ENCODE results near the gene TRMT11.
"Not testable (repeated sequence)": the region's sequence is repeated elsewhere in the genome, so short reads cannot be mapped to it uniquely, and the experiment has no call there.

The TRMT11 gene

DNA sequence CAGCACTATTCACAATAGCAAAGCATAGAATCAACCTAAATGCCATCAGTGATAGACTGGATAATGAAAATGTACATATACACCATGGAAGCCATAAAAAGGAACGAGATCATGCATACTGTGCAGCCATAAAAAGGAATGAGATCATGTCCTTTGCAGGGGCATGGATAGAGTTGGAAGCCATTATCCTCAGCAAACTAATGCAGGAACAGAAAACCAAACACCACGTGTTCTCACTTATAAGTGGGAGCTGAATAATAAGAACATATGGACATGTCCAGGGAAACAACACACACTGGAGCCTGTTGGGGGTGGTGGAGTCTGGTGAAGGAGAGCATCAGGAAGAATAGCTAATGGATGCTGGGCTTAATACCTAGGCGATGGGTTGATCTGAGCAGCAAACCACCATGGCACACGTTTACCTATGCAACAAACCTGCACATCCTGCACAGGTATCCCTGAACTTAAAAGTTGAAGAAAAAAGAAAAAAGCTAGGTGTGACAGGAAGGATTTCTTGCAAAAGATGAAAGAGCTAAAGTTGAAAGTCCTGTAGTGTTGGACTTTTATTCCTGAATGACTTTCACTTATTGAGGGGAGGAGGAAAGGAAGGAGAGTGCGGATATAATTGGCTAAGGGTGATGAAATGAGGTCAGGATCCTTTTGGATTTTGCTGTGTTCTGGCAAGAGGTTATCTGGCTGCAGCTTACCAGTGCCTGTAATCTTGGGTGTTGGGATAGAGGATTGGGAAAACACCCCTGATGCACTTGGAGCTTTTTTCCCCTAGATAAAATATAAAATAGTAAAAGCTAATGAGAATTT lies 8.5 kb downstream of the TRMT11 start:
- DNase-seq: no peak

DNA sequence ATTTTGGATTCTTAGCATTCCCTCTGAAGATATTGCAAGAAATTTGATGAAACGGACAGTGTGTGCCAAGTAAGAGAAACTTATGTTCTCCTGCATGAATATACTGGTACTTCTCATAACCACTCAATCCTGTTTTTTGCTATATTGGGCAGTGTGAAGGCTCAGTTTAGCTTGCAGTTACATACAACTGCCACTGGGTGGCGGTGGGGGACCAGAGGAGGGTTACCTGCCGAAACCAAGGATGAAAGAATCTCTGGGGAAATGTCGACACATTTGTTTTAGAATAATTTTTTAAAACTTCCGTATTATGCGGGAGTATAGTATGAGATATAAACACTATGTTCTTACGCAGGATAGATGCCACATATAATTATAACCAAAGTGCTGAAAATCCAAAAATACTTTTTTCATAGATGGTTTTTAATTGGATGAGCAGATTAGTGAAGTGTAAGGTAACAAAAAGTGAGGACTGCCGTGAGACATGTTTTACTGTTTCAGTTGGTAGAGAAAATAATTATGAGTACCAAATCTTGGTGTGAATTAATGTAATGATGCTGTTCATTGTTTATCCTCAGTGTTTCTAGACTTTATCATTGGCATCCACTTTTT lies 9.7 kb downstream of the TRMT11 start:
- DNase-seq: peak; percentile 65

DNA sequence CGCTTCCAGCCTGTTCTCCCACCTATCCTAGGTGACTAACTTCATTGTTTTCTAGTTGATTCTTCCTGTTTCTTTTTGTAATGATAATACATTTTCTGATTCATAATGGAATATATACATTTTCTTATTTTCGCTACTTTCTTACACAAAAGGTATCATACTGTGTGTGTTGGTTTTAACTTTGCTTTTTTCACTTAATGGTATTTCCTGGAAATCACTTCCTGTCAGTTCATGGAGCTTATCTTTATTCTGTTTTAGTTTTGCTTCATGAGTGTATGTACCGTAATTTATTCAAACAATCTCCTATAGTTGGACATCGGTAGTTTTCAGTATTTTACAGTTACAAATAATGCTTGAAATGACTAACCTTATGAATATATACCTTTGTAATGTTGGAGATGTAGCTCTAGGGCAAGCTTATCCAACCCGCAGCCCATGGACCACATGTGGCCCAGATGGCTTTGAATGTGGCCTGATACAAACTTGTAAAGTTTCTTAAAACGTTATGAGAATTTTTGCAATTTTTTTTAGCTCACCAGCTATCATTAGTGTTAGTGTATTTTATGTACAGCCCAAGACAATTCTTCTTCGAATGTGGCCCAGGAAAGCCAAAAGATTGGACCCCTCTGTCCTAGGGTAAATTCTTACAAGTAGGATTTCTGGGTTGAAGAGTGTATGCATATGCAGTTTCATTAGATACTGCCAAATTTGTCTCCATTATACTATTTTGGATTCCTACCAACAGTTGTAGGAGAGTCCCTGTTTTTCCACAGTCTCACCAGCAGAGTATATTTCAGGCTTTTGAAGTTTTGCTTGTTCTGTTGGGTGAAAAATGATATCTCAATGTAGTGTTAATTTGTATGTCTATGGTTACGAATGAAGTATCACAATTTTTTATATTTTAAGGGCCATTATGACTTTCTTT lies 16.7 kb downstream of the TRMT11 start:
- DNase-seq: no peak

DNA sequence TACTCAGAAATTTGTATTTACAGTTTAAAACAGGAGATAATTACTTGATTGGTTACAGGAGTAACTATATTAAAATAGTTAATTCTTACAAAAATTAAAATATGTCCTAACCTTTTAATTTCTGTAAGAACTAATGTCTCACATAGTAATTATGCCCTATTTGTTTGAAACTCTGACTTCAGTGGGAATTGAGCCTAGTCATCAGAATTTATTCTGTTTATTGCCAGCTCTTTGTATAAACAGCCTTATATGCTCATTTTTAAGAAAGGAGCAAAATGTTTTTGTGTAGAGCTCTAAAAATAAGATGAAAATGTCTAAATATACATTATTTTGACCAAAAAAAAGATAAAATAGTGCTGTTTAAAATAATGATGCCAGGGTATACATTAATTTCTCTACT lies 21.5 kb downstream of the TRMT11 start:
- no peak for DNase-seq

DNA sequence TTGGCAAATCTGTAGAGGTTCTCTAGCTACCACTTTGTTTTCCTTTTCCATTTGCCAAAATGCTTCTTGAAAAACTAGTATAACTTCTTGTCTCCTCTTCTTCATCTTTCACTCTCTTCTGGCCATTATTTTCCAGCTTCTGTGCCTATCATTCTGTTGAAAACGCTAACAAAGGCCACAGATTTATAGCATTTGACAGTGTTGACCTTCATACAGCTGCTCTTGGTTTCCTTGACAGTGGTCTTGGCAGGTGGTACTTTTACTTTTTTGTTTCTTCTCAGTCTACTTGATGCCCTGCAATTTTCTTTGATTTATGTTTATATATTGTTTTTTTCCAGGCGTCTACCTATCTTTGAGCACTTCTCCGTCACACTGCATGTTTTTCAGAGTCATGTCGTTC lies 23.7 kb downstream of the TRMT11 start:
- no peak for DNase-seq

DNA sequence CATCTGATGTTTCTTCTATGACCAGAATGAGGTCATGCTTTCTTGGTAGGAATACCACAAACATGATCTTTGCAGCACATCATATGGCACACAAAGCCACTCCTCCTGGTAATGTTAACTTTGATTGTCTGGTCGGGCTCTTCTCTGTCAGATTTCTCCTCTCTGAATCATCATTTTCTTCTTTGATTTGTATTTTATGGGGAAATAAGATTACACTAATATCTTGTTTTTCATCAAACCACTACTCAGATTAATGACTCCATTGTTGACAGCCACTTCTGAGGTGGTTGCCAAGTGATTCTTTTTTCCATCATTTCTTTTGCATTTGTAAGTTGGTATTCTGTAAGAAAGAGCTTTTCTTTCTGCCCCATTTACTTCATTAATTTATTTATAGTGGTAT lies 29.5 kb downstream of the TRMT11 start:
- DNase-seq: no peak

DNA sequence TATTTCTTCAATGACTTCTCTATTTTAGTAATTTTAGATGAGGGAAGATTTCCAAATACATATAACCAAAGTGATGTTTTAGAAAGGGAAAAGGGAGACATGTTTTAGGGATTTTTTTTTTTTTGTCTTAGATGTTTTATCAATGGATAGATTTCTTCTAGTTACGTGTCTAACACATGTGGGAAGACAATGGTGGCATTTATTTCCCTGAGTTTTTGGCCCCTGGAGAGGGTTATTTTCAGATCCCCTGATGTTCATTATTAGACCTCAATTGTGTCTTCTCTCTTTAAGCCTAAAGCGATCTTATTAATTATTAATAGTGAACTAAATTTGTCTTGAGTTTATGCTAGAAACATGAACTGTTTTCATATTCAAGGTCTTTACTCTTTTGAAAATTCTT lies 30.3 kb downstream of the TRMT11 start:
- DNase-seq: no peak

DNA sequence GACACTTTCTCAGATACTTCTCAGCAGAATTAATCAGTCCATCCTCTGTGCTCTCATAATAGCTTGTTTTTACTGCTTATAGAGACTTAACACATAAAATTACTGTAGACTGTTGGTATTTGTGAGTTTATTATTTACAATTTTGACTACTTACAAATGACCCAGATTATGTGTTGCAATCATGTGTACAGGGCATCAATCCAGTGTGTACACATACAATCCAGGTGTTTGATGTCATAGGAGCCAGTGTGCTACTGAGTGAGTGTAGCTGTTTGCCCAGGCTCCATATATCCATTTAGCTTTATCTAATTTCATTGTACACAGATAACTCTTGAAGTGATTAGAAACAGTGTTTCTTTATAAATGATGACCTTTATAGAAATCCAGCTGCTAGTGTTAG lies 31.3 kb downstream of the TRMT11 start:
- no peak for DNase-seq

DNA sequence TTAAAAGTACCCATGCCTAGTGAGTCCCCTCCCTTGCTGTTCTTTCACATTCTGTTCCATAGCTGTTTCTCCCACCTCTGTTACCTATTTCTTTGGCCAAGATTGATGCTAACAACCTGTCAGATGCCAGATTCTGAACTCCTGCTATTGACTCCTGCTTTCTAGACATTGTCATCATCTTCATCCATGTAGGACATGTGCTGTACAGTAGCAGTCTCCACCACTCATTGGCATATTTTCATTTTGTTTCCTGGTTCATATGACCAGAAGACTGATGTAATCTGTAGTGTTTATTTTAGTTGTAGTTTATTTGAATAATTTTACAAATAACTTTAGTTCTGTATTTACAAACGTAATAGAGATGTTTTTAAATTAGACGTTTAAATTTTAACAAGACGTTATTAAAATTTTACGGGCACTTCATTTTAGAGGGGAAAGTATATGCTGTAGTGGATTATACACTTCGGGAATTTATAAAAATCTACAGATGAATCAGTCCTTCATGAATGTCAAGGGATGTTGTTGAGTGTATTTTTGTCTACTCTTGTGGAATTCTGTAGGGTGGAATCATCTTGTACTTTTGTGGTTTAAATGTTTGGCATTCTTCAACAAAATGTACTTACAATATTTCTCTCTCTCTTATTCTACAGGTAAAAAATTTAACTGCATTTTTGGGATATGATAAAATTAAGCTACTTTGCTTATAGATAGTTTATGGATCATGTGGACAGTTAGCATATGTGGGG lies 34.1 kb downstream of the TRMT11 start:
- DNase-seq: no peak

DNA sequence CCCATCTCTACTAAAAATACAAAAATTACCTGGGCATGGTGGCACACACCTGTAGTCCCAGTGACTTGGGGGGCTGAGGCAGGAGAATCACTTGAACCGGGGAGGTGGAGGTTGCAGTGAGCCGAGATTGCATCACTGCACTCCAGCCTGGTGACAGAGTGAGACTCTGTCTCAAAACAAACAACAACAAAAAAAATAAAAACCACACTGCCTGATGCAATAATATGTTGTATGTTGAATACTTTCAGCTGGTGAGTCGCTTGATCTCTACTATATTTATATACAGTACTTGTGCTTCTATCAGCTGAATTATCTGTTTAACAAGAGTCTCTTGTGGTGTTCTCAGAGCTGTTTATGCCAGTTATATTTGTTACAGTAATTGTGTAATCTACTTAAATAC lies 37.1 kb downstream of the TRMT11 start:
- DNase-seq: not testable (repeated sequence)

DNA sequence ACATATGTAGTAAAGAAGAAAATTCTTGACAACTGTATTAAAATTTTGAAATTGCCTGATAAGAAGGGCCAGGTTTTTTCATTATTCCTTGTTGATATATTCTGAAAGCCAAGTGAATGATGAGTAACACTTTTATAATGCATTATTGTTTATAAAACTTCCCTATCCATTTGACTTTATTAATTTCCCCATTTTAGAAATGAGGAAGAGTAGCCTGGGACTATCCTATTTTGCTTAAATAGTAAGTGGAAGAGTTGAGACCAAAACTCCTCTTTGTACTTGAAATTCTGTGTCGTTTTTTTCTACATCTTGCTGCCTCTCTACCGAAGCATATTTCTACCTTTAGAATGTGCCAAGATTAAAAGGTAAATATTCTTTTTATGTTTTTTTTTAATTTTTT lies 39.7 kb downstream of the TRMT11 start:
- no peak for DNase-seq

DNA sequence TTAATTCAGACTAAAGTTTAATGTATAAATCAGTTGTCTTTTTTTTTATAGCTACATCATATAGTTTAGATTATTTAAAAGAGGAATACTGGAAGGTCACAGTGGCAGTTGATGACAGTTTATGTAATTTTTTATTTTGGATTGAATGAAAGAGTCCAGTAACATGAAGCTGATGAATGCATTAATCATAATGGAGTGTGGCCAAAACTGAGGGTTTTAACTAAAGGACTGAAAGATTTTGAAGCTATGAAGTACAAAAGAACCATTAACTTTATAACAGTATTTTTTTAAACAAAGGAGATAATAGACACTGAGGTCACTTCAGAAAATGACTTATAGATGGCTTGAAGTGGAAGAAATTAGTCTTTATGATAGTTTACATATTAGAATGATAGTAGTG lies 41.3 kb downstream of the TRMT11 start:
- no peak for DNase-seq

DNA sequence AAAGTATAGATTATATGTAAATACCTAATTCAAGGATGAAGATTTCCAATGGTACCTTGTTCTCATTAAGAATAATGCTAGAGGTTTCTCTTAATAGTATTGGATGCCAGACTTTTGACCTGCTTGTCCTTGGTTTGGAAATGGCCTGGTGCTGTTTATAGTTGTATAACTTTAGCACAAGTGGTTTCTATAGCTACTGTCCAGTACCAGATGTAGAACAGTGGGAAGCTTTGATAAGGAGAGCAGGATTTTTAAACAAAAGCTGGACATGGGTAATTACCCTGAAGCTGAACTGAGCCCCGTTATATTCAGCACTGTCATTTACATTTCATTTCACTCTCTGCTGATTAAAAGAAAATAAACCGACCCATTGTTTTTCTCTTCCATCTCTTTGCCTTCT lies 43.7 kb downstream of the TRMT11 start:
- no peak for DNase-seq

DNA sequence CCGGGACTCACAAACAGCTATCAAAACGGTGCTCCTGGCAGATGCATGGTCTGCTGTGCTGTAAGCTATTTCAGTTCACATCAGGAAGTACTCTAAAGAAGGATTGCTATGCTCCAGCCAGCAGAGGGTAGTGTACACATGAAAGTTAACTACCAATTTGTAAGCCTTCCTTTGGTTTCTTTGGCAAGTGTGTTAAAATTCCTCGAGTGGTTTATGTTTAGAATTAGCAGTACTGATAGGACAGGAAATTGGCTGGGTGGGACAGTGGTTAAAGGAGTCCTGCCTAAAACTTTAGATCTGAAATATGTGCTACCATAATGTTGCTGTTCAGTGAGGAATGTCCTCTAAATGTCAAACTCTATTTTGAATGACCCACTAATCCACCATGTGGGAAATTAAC lies 47.4 kb downstream of the TRMT11 start:
- no peak for DNase-seq

DNA sequence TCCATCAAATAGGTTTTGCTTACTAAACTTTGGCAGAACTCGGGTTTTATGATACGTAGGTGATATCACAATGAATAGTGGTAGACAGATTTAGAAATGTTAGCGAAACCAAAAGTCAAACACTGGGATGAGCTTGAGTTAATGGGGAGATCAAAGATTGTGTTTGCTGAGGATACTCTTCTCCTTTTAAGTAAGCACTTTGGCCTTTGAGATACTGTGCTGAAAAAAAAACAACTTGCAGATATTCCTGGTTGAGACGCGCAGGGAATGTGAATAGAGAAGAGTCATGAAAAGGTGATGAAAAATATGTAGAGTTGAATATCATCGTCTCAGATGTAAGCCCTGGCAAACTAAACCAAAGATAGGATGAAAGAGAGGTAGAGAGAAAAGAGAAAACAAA lies 48.3 kb downstream of the TRMT11 start:
- DNase-seq: no peak

DNA sequence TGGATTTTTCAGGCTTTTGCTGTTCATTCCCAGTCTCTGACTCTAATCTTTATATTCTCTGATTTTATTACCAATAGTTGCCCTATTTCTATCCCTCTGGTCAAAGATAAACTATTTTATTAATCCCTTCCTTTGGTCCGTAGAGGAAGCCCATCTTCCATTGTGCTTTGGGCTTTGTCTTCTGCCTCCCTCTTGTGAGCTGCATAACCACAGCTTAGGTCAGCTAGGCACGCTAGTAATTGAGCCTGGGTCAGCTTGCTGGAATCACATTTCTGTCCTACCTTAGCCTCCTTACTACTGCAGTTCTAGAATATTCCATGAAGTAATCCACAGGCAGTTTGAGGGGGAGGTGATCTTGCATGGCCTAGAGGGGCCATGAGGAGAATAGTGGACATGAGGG lies 49.4 kb downstream of the TRMT11 start:
- no peak for DNase-seq

DNA sequence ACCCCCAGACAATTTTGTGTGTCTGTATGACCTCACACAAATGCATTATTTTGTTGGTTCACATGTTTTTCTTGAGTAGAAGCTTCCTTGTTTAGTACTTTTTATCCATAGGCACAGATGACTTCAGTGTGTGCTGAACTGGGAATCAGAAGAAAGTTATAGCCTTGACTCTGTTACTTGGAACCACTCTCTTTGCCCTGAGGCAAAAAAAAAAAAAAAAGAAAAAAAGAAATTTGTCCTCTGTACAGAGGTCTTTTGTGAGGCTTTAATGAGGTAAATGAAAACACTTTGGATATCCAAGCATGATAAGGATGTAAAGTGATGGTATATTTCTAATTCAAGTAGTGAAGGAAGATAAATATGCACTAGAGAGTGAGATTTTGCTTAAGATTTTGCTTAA lies 51.9 kb downstream of the TRMT11 start:
- no peak for DNase-seq

DNA sequence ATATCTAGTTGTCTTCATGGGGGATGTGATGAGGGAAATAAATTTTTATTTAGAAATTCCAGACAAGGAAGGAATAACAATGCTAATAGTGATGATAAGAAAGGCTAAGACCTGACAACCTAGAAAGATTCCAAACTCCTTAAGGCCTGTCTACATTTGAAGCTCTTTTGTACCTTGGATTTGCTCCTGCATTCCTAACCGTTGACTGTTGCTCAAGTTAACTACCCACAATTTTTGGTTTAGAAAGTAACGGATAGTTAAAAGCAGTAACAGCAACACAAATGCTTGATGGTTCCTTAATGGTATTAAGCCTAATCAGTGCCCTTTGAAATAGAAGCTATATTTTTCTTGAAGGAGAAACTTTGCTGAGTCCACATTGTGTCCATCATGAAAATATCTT lies 52.9 kb downstream of the TRMT11 start:
- DNase-seq: no peak

DNA sequence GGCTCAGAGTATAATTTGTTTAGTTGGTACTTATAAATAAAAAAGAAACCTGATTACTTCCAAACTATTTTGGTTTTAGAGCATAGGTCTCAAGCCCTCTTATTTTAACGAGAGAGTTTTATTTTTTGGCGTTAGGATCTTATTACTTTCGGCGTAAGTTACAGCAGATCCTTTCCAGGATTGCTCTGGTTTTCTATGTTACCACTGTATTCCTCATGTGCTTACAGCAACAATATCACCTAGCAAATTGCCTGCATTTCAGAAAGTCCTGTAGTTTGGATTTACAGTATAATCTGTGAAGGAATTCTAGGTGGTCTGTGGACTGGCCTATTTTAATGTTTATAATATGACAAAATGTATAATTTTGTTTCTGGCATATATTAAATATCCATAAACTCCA lies 54.1 kb downstream of the TRMT11 start:
- DNase-seq: no peak

DNA sequence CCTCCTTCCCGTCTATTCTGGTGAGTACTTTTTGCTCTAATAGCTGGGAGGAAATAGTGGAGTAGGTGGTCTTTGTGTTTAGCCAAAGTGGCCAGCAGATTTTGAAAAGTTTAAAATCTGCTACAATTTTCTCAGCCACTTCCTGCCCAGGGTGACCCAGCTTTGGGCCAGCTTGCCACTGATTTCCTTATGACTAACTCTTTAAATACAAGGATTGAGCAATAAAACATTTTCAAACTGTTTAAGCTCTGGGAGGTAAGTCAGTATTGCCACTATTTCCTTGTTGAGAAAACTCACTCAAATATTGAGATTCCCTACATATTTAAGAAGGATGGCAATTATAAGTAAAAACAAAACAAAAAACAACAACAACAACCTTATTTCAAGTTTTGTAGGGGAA lies 54.5 kb downstream of the TRMT11 start:
- DNase-seq: no peak

DNA sequence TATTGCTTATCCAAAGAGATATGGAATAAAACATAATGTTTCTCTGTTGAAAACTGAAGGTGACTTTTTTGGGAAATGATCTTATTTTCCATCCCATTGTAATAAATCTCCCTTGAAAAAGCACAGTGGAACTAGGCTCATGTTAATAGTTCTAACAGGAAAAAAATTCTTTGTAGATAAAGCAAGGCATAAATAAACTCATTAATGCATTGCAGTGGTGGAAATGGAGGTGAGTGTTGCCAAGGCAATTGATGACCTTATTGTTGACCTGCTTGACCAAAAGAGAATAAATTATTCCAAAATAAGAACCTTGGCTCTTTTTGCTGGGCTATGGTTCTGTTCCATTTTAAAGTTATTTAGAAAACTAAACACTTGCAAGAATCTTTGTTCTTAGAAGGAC lies 55.2 kb downstream of the TRMT11 start:
- no peak for DNase-seq

DNA sequence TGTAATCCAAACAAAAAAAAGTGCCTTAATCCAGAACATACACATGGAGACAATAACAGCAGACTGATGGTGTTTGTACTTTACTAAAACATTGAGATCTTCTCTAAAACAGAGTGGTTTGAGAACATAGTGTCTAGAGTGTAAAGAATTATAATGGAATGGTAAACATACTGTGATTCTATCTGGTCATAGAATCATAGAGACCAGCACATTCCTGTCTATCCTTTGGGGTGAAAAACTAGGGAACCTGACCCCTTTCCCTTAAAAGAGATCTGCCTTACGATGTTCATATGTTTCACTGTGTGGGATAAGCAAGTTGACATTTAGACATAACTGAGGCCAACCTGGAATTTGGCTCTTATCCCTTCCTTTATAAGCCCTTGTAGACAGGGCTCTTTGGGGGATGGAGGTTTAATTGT lies 55.7 kb downstream of the TRMT11 start:
- no peak for DNase-seq

DNA sequence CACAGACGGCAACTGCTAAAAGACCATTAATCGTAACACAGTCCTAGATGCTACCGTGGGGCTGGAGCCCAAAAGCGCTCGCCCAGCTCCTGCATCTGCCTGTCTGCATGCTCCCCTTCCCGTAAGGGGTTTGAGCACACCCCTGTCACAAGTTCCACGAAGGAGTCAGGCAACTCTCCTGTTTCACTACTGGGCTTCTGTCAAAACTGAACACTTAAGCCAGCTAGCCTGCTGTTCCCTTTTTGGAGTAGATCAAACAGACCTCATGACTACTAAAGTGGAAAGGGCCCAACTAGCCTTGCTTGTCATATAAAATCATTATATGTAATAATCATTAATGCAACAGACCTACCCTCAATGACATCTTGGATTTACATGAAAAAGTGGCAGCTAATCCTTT lies 61.3 kb downstream of the TRMT11 start:
- DNase-seq: no peak
